ENCODE results near the gene RNF213. TPM values are rescaled to one million over a fixed set of nuclear protein-coding genes. Genes with fewer than 3 reads are reported as not detected.

Gene RNF213
- total RNA-seq, 1 experiment from 2014 or later = 44.5 TPM

GRCh38 chr17:80281516-80281915, 20.9 kb downstream of the RNF213 start:
- Histone ChIP-seq H3K4me2 (ENCODE audit: low read length) (no peak overlapping the region), H3K27ac (ENCODE audit: low read depth, low read length) (no peak overlapping the region), H3K79me2 (ENCODE audit: insufficient read depth, low read length) (no peaks in the 10 kb centered on the region), H3K27me3 (ENCODE audit: insufficient read depth, low read length) (no peaks in the 10 kb centered on the region), H4K20me1 (ENCODE audit: insufficient read depth) (peaks cover 4% of the 10 kb centered on the region; the same call in 1 of the 2 replicates), H3K9me3 (ENCODE audit: control insufficient read depth in 1 of 2, insufficient read depth in 1 of 2, low read depth in 1 of 2, low read length in 2 of 2) (no peaks in the 10 kb centered on the region), H3K9me2 (ENCODE audit: insufficient read depth) (no peaks in the 10 kb centered on the region), H3K36me3 (ENCODE audit: control insufficient read depth in 1 of 2, insufficient read depth in 2 of 2, low read length in 2 of 2) (no peaks in the 10 kb centered on the region), H2AFZ (ENCODE audit: low read depth, low read length, poor library complexity, severe bottlenecking) (no peak overlapping the region), H3K4me3 (replicated peaks in 1 of 2; ENCODE audit: low read depth in 1 of 2, low read length in 2 of 2) (no peak overlapping the region), H3K9ac (ENCODE audit: low read length) (no peak overlapping the region), H3K4me1 (ENCODE audit: control insufficient read depth in 1 of 2, insufficient read depth in 2 of 2, low read length in 2 of 2) (peaks cover 0 to 12% of the 10 kb centered on the region in 2 experiments; a peak in 1 of 4 replicates)
- POLR2A ChIA-PET = no interaction called here
- no peak for TF ChIP-seq TCF7L2 (IDR thresholded peaks at IDR 0.05; ENCODE audit: borderline replicate concordance, extremely low read depth, insufficient read depth, insufficient read length)
- TF ChIP-seq POLR2A (IDR thresholded peaks at IDR 0.05; ENCODE audit: borderline replicate concordance, extremely low read depth, insufficient read depth, insufficient read length) = no peak
- no peak for TF ChIP-seq POLR2AphosphoS5 (IDR thresholded peaks at IDR 0.05; ENCODE audit: low read depth, low read length)
- no peak for TF ChIP-seq ELF1 (IDR thresholded peaks at IDR 0.05; ENCODE audit: borderline replicate concordance, low read depth)
- TF ChIP-seq CEBPB (IDR thresholded peaks at IDR 0.05; ENCODE audit: low read depth) = no peak
- no peak for TF ChIP-seq SP1 (IDR thresholded peaks at IDR 0.05; ENCODE audit: low read depth)
- TF ChIP-seq SIN3A (IDR thresholded peaks at IDR 0.05; ENCODE audit: low read depth) = no peak
- RAD21 ChIA-PET (ENCODE audit: low non-redundant PET in 1 of 2, low total read pairs in 2 of 2, uncharacterized antibody in 2 of 2, unreplicated experiment in 2 of 2) = no interaction called here
- BruUV-seq (replicated peaks) = no TSS peak
- DNase-seq (ENCODE audit: low read depth, low spot score) (no peak), ATAC-seq (no peak)
- CTCF ChIA-PET = no interaction called here
- intact Hi-C loops (cut with micrococcal nuclease) = no loop called here

GRCh38 chr17:80283116-80283852, 22.6 kb downstream of the RNF213 start:
- Histone ChIP-seq H3K79me2 (ENCODE audit: insufficient read depth, low read length) (no peaks in the 10 kb centered on the region), H2AFZ (ENCODE audit: low read depth, low read length, poor library complexity, severe bottlenecking) (no peak overlapping the region), H3K4me1 (ENCODE audit: control insufficient read depth in 1 of 2, insufficient read depth in 2 of 2, low read length in 2 of 2) (peaks cover 0 to 5% of the 10 kb centered on the region in 2 experiments; a peak in 1 of 4 replicates), H3K9ac (ENCODE audit: low read length) (no peak overlapping the region), H3K4me2 (ENCODE audit: low read length) (no peak overlapping the region), H3K9me3 (ENCODE audit: control insufficient read depth in 1 of 2, insufficient read depth in 1 of 2, low read depth in 1 of 2, low read length in 2 of 2) (no peaks in the 10 kb centered on the region), H3K27ac (ENCODE audit: low read depth, low read length) (no peak overlapping the region), H4K20me1 (ENCODE audit: insufficient read depth) (peaks cover 4% of the 10 kb centered on the region; the same call in 1 of the 2 replicates), H3K27me3 (ENCODE audit: insufficient read depth, low read length) (no peaks in the 10 kb centered on the region), H3K9me2 (ENCODE audit: insufficient read depth) (no peaks in the 10 kb centered on the region), H3K36me3 (ENCODE audit: control insufficient read depth in 1 of 2, insufficient read depth in 2 of 2, low read length in 2 of 2) (no peaks in the 10 kb centered on the region), H3K4me3 (replicated peaks in 1 of 2; ENCODE audit: low read depth in 1 of 2, low read length in 2 of 2) (no peak overlapping the region)
- TF ChIP-seq POLR2AphosphoS5 (IDR thresholded peaks at IDR 0.05; ENCODE audit: low read depth, low read length) (0 out of 2 replicates have a peak, but pooled peaks have one; percentile 13), CBX3 (IDR thresholded peaks at IDR 0.05; ENCODE audit: low read depth) (no peak)
- no peak for DNase-seq (ENCODE audit: low read depth, low spot score)
- ChIA-PET CTCF (no interaction called here), RAD21 (ENCODE audit: low non-redundant PET in 1 of 2, low total read pairs in 2 of 2, uncharacterized antibody in 2 of 2, unreplicated experiment in 2 of 2) (no interaction called here), POLR2A (no interaction called here)
- intact Hi-C loops (cut with micrococcal nuclease) = no loop called here
- no TSS peak for BruUV-seq (replicated peaks)
- no peak for ATAC-seq
